Measurements from ENCODE around the gene BPIFA1.

Gene BPIFA1

DNA sequence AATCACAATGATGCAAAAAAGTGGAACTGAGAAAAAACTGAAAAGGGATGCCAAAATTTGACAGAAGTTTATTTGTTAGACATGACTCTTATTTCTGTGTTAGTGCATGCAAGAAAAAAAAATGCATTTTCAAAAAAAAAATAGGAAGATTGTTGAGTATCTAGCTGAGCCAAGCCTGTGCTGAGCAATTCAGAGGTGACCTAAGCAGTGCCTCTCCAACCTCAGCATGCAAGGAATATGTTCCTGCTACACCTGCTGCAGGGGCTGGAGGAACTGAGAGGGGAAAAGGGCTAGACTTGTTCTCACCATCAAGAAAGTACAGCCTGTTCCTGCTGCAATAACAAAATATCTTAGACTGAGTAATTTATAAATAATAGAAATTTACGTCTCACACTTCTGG lies 43.8 kb upstream of the BPIFA1 start:
- H3K4me1 ChIP-seq (ENCODE audit: insufficient read depth, low read length) = no peaks in the 10 kb centered on the region
- no peak overlapping the region for H3K4me2 ChIP-seq (ENCODE audit: insufficient read depth, low read length)
- ATAC-seq (ENCODE audit: insufficient read depth, low read depth) = no peak
- H3K79me2 ChIP-seq (ENCODE audit: insufficient read depth, low read length) = no peaks in the 10 kb centered on the region
- H3K9me3 ChIP-seq (ENCODE audit: insufficient read depth, low read length, severe bottlenecking) = no peaks in the 10 kb centered on the region
- H3K4me3 ChIP-seq (ENCODE audit: low read depth in 1 of 2, low read length in 2 of 2) = no peak overlapping the region
- H3K27me3 ChIP-seq (ENCODE audit: insufficient read depth, low read length, poor library complexity) = peaks cover 7% of the 10 kb centered on the region
- peaks cover 3% of the 10 kb centered on the region; the same call in 1 of the 2 replicates for H4K20me1 ChIP-seq (ENCODE audit: insufficient read depth, low read length)
- H3K36me3 ChIP-seq (ENCODE audit: insufficient read depth, low read length) = no peaks in the 10 kb centered on the region
- H3K27ac ChIP-seq (ENCODE audit: low read length) = no peak overlapping the region
- no peak for DNase-seq
- TF ChIP-seq, protein P1, sequence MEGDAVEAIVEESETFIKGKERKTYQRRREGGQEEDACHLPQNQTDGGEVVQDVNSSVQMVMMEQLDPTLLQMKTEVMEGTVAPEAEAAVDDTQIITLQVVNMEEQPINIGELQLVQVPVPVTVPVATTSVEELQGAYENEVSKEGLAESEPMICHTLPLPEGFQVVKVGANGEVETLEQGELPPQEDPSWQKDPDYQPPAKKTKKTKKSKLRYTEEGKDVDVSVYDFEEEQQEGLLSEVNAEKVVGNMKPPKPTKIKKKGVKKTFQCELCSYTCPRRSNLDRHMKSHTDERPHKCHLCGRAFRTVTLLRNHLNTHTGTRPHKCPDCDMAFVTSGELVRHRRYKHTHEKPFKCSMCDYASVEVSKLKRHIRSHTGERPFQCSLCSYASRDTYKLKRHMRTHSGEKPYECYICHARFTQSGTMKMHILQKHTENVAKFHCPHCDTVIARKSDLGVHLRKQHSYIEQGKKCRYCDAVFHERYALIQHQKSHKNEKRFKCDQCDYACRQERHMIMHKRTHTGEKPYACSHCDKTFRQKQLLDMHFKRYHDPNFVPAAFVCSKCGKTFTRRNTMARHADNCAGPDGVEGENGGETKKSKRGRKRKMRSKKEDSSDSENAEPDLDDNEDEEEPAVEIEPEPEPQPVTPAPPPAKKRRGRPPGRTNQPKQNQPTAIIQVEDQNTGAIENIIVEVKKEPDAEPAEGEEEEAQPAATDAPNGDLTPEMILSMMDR (IDR thresholded peaks at IDR 0.05; ENCODE audit: borderline replicate concordance, extremely low read depth, low read length, poor library complexity, severe bottlenecking) = no peak
- no peak for TF ChIP-seq EZH2 (IDR thresholded peaks at IDR 0.05; ENCODE audit: borderline replicate concordance, low read depth, low read length, severe bottlenecking)
- no peak overlapping the region for H3K9ac ChIP-seq (ENCODE audit: low read depth, low read length)
- H2AFZ ChIP-seq (ENCODE audit: low read depth, low read length) = no peak overlapping the region

DNA sequence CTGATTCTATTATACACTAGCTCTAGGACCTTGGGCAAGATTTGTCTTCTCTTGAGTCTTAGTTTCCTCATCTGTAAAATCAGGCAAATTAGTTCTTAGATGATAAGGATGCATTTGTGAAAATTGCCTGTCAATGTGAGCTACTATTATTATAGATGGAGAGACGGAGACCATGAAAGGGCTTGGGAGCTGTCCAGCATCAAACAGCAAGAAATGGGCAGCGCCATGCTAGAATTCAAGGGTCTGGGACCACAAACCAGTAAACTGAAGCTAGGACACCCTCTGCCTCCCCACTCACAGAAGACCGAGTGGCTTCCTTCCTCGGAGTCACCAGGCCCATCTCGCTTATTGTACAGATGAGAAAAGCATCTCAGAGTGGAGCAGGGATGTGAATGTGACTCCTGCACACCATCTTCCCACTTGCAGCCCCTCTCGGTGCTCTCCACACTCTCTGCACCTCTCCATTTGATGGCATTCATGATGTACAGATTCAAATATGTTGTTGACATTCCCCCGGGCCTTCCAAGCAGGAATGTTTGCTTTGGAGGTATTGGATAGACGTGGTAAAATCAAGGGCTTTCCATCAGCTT lies 42.8 kb upstream of the BPIFA1 start:
- H3K4me3 ChIP-seq (ENCODE audit: low read depth in 1 of 2, low read length in 2 of 2) = no peak overlapping the region
- H3K9ac ChIP-seq (ENCODE audit: low read depth, low read length) = no peak overlapping the region
- H3K79me2 ChIP-seq (ENCODE audit: insufficient read depth, low read length) = no peaks in the 10 kb centered on the region
- ATAC-seq (ENCODE audit: insufficient read depth, low read depth) (no peak), DNase-seq (no peak)
- H4K20me1 ChIP-seq (ENCODE audit: insufficient read depth, low read length) = peaks cover 3% of the 10 kb centered on the region; the same call in 1 of the 2 replicates
- no peaks in the 10 kb centered on the region for H3K36me3 ChIP-seq (ENCODE audit: insufficient read depth, low read length)
- no peak overlapping the region for H3K4me2 ChIP-seq (ENCODE audit: insufficient read depth, low read length)
- H3K4me1 ChIP-seq (ENCODE audit: insufficient read depth, low read length) = no peaks in the 10 kb centered on the region
- H3K27me3 ChIP-seq (ENCODE audit: insufficient read depth, low read length, poor library complexity) = peaks cover 7% of the 10 kb centered on the region
- no peak for TF ChIP-seq EZH2 (IDR thresholded peaks at IDR 0.05; ENCODE audit: borderline replicate concordance, low read depth, low read length, severe bottlenecking)
- TF ChIP-seq, protein P1 (IDR thresholded peaks at IDR 0.05; ENCODE audit: borderline replicate concordance, extremely low read depth, low read length, poor library complexity, severe bottlenecking) = no peak
- H2AFZ ChIP-seq (ENCODE audit: low read depth, low read length) = no peak overlapping the region
- H3K9me3 ChIP-seq (ENCODE audit: insufficient read depth, low read length, severe bottlenecking) = no peaks in the 10 kb centered on the region
- H3K27ac ChIP-seq (ENCODE audit: low read length) = no peak overlapping the region

DNA sequence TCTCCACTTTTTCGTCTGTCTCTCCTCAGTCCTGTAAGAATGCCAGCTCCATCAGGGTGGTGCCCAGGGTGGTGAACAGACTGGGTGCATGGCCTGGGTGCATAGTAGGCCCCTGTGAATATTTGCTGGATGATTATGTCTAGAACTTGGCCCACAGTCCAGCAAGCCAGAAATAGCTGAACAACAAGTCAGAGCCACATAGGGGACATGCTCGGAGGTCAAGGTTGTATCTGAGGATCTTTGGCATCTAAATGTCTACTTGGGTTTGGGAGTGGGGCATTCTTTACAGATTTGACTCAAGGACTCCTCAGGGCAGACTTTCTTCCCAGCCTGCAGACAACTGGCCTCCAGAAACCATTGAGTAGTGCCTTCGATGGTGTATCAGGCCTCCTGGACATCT lies 36.8 kb upstream of the BPIFA1 start:
- ATAC-seq (ENCODE audit: insufficient read depth, low read depth) = no peak
- TF ChIP-seq, protein P1 (IDR thresholded peaks at IDR 0.05; ENCODE audit: borderline replicate concordance, extremely low read depth, low read length, poor library complexity, severe bottlenecking) = no peak
- TF ChIP-seq EZH2 (IDR thresholded peaks at IDR 0.05; ENCODE audit: borderline replicate concordance, low read depth, low read length, severe bottlenecking) = no peak
- Histone ChIP-seq H3K79me2 (ENCODE audit: insufficient read depth, low read length) (no peaks in the 10 kb centered on the region), H3K27me3 (ENCODE audit: insufficient read depth, low read length, poor library complexity) (peaks cover 13% of the 10 kb centered on the region), H3K36me3 (ENCODE audit: insufficient read depth, low read length) (no peaks in the 10 kb centered on the region), H4K20me1 (ENCODE audit: insufficient read depth, low read length) (0 out of 2 replicates have a peak, but pooled peaks cover 4% of the 10 kb centered on the region), H3K4me1 (ENCODE audit: insufficient read depth, low read length) (no peaks in the 10 kb centered on the region), H3K4me3 (ENCODE audit: low read depth in 1 of 2, low read length in 2 of 2) (no peak overlapping the region), H3K4me2 (ENCODE audit: insufficient read depth, low read length) (no peak overlapping the region), H3K9ac (ENCODE audit: low read depth, low read length) (no peak overlapping the region), H3K9me3 (ENCODE audit: insufficient read depth, low read length, severe bottlenecking) (no peaks in the 10 kb centered on the region), H2AFZ (ENCODE audit: low read depth, low read length) (no peak overlapping the region), H3K27ac (ENCODE audit: low read length) (no peak overlapping the region)
- no peak for DNase-seq

Measured in DND-41 (cell line).